Pons (tissue), 1 donor: ENCODE results near the gene CPNE6.
A peak's percentile ranks its signal among the peaks of the same experiment; 100 is the strongest.
"Not testable (repeated sequence)": the region's sequence is repeated elsewhere in the genome, so short reads cannot be mapped to it uniquely, and the experiment has no call there.

Source experiments
- DNase-seq: peaks from one replicate; pipeline ENCODE4 v3.0.0-alpha.2; 2016; ENCODE audit warnings: low spot score

Gene CPNE6

DNA sequence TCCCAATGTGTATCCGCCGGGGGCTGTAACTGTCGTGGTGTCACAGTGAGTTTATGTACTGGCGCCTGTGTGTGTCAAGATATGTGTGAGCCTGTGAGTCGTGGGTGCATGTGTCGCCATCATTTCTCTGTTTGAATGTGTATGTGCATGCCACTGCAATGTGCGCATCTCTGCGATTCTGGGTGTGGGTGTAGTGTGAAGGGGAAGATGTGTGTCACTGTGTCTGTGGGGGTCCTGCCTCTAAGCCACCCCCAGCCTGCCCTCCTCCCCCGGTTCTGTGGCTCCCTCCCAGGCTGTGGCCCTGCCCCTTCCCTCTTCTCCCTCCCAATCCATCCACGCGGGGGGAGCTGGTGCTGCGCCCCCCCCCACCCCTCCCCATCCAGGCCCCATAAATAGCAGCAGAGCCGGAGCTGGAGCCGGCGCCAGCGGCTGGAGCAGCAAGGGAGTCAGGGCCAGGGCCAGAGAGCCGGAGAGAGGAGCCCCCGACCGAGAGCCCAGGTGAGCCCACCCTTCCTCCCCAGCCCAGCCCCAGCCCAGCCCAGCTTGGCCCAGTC, at the start of gene CPNE6:
TSS of gene CPNE6 (plus strand) at position 419 of the 554 bp plus-strand sequence. CDS start 1,375 bp downstream, outside the sequence.
- no peak for DNase-seq

DNA sequence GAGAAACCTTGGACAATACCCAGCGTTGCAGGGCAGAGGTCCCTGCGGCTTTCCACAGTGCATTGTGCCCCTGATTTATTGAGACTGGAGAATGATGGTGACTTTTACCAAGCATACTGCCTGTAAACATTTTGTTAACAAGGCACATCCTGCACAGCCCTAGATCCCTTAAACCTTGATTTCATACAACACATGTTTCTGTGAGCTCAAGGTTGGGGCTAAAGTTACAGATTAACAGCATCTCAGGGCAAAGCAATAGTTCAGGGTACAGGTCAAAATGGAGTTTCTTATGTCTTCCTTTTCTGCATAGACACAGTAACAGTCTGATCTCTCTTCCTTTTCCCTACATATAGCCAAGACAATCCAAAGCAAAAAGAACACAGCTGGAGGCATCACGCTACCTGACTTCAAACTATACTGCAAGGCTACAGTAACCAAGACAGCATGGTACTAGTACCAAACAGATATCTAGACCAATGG, 46.4 kb upstream of the CPNE6 start:
- DNase-seq: not testable (repeated sequence)

DNA sequence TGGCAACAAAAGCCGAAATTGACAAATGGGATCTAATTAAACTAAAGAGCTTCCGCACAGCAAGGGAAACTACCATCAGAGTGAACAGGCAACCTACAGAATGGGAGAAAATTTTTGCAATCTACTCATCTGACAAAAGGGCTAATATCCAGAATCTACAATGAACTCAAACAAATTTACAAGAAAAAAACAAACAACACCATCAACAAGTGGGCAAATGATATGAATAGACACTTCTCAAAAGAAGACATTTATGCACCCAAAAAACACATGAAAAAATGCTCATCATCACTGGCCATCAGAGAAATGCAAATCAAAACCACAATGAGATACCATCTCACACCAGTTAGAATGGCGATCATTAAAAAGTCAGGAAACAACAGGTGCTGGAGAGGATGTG, 41.7 kb upstream of the CPNE6 start:
- DNase-seq: not testable (repeated sequence)

DNA sequence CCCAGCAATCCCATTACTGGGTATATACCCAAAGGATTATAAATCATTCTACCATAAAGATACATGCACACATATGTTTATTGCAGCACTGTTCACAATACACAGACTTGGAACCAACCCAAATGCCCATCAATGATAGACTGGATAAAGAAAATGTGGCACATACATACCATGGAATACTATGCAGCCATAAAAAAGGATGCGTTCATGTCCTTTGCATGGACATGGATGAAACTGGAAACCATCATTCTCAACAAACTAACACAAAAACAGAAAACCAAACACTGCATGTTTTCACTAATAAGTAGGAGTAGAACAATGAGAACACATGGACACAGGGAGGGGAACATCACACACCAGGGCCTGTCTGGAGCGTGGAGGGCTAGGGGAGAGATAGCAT, 40.0 kb upstream of the CPNE6 start:
- not testable (repeated sequence) for DNase-seq

DNA sequence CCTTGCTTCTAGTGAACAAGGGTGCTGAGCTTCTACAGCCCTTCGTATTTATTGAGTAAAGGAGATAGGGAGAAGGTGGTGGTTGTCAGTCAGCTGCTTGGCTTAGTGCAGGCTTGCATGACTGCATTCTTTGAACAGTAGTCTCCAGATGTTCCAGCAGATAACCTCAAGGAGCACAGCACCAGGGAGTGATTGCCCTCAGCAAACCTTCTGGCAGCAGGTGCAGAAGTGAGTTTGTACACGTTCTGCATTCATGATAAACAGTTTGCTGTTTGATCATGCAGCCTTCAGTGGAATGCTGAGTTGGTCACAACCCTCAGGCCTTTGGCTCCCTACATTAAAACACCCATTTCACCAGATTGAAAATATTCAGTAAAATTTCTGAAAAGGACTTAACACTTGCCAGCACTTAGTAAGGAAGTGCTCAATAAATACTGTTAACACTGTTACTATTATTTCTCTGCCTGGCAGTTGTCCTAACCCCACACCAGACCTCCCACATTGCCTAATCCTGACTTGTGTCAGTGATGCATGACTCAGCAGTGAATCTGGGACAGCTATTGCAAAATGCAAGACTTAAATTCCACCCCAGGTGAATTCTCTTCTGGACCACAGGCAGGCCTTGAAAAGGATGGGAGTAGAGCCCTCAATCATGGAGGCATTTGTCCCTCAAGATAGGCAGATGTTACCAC, 38.5 kb upstream of the CPNE6 start:
- DNase-seq: no peak

- not testable (repeated sequence) for DNase-seq
These were observed 35.6 kb upstream of the CPNE6 start for GRCh38 chr14:24035769-24036168.

DNA sequence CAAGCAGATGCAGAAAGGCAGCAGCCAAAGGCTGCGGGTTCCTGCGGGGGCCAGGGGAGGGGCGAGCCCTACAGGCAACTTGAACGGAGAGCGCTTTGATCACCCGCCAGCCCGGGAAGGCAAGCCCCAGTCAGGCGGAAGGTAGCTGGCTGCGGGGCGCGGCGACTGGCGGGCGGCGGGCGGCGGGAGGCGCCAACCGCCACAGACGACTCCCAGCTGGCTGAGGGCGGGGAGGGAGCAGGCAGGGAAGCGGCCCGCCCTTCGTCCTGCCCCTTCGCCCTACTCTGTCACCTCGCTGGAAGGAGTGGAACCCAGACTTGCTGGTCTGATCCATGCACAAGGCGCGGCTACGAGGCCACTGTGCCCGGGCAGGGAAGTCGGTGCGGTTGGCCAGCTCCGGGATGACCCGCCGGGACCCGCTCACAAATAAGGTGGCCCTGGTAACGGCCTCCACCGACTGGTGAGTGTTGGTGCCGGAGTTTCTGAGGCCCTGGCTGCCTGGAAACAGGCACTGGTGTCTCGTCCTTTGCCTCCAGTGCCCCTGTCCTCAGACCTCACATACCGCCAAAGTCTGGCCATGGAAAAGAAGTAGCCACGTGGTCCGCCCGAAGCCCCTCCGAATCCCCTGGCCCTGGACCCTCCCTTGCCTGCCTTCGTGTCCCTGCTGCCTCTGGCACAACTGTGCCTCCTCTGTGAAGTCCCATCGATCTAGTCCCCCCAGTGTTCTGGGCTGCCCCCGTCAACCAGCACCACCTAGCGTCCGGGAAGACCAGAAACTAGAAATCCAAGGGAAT, 35.0 kb upstream of the CPNE6 start:
- peak; percentile 79 for DNase-seq

- DNase-seq: not testable (repeated sequence)
These were observed 34.3 kb upstream of the CPNE6 start for GRCh38 chr14:24036963-24037657.

DNA sequence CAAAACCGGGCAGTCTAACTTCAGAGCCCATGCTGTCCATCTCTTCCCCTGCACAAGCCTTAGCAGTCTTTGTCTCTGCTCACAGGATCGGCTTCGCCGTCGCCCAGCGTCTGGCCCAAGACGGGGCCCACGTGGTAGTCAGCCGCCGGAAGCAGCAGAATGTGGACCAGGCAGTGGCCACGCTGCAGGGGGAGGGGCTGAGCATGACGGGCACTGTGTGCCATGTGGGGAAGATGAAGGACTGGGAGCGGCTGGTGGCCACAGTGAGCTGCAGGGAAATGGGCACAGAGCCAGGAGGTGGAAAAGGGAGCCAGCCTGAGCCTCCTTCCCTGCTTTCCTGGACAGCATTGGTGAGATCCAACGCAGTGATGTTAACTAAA, 33.7 kb upstream of the CPNE6 start:
- no peak for DNase-seq

DNA sequence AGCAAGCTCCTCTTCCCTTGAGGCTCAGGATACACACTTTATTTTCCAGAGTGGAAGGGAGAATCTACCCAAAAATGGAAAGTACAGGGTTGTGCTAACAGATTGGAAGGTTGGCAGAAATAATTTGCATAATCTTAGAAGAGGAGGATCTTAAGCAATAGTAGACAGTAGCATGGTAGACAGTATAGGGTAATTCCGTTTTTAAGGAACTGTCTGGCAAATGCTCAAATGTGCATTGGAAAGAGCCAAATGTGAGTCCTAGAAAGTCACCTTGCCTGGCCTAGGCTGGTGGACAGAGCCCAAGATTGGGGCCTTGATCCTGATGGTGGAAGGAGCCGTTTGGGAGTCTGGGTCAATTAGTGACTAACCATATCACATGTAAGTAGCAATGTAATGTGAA, 32.7 kb upstream of the CPNE6 start:
- DNase-seq: no peak

- DNase-seq: no peak
These were observed 30.7 kb upstream of the CPNE6 start for GRCh38 chr14:24040692-24041091.

- no peak for DNase-seq
These were observed 28.6 kb upstream of the CPNE6 start for GRCh38 chr14:24042746-24043145.

DNA sequence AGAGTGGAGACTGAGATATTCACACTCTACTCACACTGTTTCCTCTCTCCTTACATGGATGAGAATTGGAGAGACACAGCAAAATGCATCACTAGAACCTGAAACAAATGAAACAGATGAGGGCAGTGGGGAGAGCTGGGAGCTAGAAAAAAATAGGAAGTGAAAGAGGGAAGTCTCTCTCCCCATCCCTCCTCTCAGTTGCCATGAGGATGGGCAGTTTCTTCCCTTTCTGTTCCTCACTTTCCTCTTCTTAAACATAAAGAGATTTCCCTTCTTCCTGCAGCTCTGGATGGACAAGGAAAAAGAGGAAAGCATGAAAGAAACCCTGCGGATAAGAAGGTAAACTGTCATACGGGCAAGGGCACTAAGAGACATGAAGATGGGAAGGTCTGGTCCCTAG, 22.4 kb upstream of the CPNE6 start:
- not testable (repeated sequence) for DNase-seq

DNA sequence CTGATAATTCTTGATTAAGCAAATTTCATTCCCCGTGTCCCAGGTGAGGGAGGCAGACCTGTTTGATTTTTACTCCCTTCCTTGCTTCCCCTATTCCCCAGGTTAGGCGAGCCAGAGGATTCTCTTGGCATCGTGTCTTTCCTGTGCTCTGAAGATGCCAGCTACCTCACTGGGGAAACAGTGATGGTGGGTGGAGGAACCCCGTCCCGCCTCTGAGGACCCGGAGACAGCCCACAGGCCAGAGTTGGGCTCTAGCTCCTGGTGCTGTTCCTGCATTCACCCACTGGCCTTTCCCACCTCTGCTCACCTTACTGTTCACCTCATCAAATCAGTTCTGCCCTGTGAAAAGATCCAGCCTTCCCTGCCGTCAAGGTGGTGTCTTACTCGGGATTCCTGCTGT, 20.6 kb upstream of the CPNE6 start:
- not testable (repeated sequence) for DNase-seq

DNA sequence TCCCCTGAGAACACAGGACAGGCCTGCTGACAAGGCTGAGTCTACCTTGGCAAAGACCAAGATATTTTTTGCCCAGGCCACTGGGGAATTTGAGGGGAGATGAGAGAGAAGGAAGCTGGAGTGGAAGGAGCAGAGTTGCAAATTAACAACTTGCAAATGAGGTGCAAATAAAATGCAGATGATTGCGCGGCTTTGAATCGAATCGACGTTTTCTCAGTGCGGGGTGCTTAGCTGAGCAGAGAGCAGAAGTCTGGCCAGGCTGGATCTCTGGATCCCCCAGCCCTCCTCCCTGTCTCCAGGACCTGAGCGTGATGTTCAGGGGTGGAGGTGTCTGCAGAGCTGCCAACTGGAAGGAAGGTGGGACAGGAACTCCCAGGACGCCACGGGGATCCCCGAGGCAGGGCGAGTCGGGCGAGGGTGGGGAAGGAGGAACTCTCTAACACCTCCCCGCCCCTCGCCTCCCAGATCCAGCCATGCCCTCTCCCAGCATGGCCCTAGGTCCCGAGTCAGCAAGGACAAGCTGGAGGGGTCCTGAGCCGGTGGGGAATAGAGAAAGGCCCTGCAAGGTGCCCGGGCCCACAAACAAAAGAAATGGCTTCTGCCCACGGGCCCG, 20.1 kb upstream of the CPNE6 start:
- no peak for DNase-seq

DNA sequence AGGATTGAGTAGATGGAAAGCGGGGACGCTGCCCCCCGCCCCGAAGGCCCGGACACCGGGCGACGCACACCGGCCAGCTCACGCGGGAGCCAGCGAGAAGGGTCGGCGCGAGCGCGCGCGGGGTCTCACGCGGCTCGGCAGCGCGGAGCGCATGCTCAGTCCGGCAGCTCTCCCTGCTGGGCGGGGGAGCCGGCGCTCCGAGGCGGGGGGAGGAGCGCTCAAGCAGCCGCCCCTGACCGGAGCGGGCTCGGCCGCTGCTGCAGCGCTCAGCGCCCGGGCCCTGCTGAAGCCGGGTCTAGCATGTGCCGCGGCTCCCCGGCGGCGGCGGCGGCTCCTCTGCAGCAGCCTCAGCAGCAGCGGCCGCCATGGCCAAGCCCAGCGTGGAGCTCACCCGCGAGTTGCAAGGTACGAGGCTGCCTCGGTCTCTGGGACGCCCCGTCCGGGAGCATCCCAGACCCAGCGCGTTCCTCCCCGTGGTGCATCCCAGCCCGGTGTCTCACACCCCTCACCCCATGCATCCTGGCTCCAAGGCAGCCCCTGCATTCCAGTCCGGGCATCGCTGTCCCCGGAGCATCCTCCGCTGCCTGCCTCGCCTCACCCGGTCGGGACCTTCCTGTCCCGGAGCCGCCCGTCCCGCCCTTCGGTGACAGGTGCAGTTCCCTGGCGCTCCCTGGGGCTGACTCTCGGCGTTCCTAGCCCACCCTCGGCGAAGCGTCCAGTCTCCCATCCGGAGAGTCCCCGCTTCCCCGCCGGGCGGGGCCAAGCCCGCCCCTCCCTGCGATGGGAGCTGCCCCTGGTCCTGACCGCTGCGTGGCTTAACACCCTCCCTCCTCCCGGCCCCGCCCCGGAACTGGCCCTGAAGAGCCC, 19.3 kb upstream of the CPNE6 start, which contains the start of gene CARMIL3:
TSS of gene CARMIL3 (plus strand) at position 221 of the 867 bp plus-strand sequence. CDS start at position 366, 145 bp downstream.
- peak; percentile 63 for DNase-seq

GRCh38 chr14:24052656-24053547, 18.5 kb upstream of the CPNE6 start:
- DNase-seq: no peak

DNA sequence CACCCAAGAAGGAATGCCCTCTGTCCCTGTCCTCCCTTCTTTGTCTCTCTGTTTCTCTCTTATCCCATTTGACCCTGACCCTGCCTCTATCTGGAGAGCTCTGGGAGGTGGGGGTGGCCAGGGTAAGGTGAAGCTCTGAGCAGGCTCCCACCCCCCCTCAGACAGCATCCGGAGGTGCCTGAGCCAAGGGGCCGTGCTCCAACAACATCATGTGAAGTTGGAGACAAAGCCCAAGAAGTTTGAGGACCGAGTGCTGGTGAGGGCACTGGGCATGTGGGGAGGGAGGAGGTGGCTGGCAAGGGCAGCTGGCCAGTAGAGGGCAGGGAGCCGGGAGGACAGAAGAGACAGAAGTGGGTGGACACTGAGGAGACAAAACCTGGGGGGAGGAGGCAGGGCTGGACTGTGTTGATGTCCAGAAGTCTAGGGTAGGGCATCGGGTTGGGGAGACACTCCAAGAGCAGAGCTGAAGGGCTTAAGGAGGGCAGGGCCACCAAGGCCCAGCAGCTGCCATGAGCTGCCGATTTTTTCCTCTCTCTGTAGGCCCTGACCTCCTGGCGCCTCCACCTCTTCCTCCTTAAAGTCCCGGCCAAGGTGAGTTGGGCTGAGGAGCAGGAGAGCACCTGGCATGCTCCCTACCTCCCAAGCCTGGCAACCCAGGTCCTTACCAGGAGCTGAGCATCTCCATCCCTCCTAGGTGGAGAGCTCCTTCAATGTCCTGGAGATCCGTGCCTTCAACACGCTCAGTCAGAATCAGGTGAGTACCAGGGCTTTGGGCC, 17.6 kb upstream of the CPNE6 start:
- DNase-seq: no peak

DNA sequence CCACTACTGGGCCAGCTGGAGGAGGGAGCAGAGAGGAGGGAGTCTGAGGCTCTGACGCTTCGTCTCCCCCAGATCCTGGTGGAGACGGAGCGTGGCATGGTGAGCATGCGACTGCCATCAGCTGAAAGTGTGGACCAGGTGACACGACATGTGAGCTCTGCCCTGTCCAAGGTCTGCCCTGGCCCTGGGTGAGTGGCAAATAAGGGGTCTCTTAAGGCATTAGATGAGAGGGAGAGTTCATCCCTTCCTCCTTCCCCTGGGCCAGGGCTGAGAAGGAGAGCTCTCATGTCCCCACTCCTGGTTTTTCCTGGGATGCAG, 17.1 kb upstream of the CPNE6 start:
- no peak for DNase-seq
